Panc1 (cell line): Measurements from ENCODE around the gene LRMDA. TPM values are rescaled to one million over a fixed set of nuclear protein-coding genes. Genes with fewer than 3 reads are reported as not detected.

Experiments used
- ATAC-seq: fragments of 200-7000 bp; cut with Tn5 transposase; 2 replicates; pipeline ENCODE4 v1.9.1; 2020; ENCODE audit warnings: mild to moderate bottlenecking, moderate library complexity
- BruUV-seq: library from RNA; stranded (reverse); fragments of 400-500 nt; replicated peaks from 2 replicates; lab custom pipeline; 2021; lab: Mats Ljungman, UMichigan
- CTCF ChIA-PET: fragments of 300-600 bp; sonication (Branson Sonifier 250); formaldehyde crosslinking; loops from one replicate; lab custom pipeline; 2022; ENCODE audit warnings: antibody characterized with exemption; lab: Charles Lee
- POLR2A ChIA-PET: fragments of 300-600 bp; sonication (Branson Sonifier 250); formaldehyde crosslinking; loops from one replicate; lab custom pipeline; 2022; ENCODE audit warnings: antibody characterized with exemption; lab: Charles Lee
- DNase-seq: peaks from one replicate; pipeline ENCODE4 v3.0.0-alpha.2; 2010; ENCODE audit warnings: low read depth, low spot score
- H3K27ac ChIP-seq: 2 replicates; pipeline ENCODE4 v1.5.1; 2011; ENCODE audit warnings: mild to moderate bottlenecking, low read length, inconsistent platforms
- H3K27me3 ChIP-seq: fragments of 200-500 bp; sonication (Bioruptor generic); 2 replicates; pipeline ENCODE4 v1.6.0; 2014; ENCODE audit warnings: low read length, inconsistent platforms; ENCODE audit not compliant: control insufficient read depth, insufficient read depth
- H3K36me3 ChIP-seq: fragments of 200-500 bp; sonication (Bioruptor generic); 2 replicates; pipeline ENCODE4 v1.5.1; 2014; ENCODE audit warnings: inconsistent platforms, mild to moderate bottlenecking, low read length, moderate library complexity; ENCODE audit not compliant: control insufficient read depth, insufficient read depth
- H3K4me1 ChIP-seq: 2 replicates; pipeline ENCODE4 v1.5.1; 2011; ENCODE audit warnings: inconsistent platforms, mild to moderate bottlenecking, low read length, moderate library complexity; ENCODE audit not compliant: control insufficient read depth, insufficient read depth
- H3K4me3 ChIP-seq, 2 experiments: 2 replicates each; pipeline ENCODE4 v1.5.1; 2011 to 2012; ENCODE audit warnings: low read depth in 2 of 2, low read length in 2 of 2, mild to moderate bottlenecking in 2 of 2, inconsistent platforms in 1 of 2, moderate library complexity in 1 of 2
- H3K9me3 ChIP-seq: fragments of 200-500 bp; sonication (Bioruptor generic); 2 replicates; pipeline ENCODE4 v1.5.1; 2014; ENCODE audit warnings: low read depth, mild to moderate bottlenecking, inconsistent platforms, low read length, moderate library complexity; ENCODE audit not compliant: control insufficient read depth, insufficient read depth
- CTCF ChIP-seq: fragments of 450-650 bp; IDR thresholded peaks from 2 replicates; pipeline ENCODE4 v1.5.1; 2017; ENCODE audit warnings: mild to moderate bottlenecking
- POLR2AphosphoS5 ChIP-seq: IDR thresholded peaks from 2 replicates; pipeline ENCODE4 v1.6.1; 2012; ENCODE audit warnings: mild to moderate bottlenecking, low read depth, low read length, moderate library complexity
- REST ChIP-seq, 2 experiments: IDR thresholded peaks; 2 replicates each; pipeline ENCODE4 v1.6.1; 2011 to 2012; ENCODE audit warnings: low read depth in 2 of 2, control low read depth in 1 of 2, low read length in 1 of 2, mild to moderate bottlenecking in 1 of 2, moderate library complexity in 1 of 2; ENCODE audit not compliant: insufficient read depth in 1 of 2
- SIN3A ChIP-seq: IDR thresholded peaks from 2 replicates; pipeline ENCODE4 v1.6.1; 2012; ENCODE audit warnings: low read depth, mild to moderate bottlenecking, low read length, moderate library complexity, borderline replicate concordance; ENCODE audit not compliant: insufficient read depth
- TCF7L2 ChIP-seq: IDR thresholded peaks from 2 replicates; pipeline ENCODE4 v1.6.1; 2011; ENCODE audit warnings: mild to moderate bottlenecking, low read depth, low read length, inconsistent platforms
- in situ Hi-C: cut with HindIII; loops from 2 replicates; pipeline ENCODE4 v1.10.0; 2016; ENCODE audit warnings: low sequenced_read_pairs, low pct_unique_long_range_greater_than_20kb
- intact Hi-C: fragments of 100-400 bp; cut with micrococcal nuclease; formaldehyde crosslinking; loops from one replicate; pipeline ENCODE4 v1.10.0; 2022; ENCODE audit not compliant: unreplicated experiment
- total RNA-seq: library from RNA; stranded (reverse); gene quantifications from one replicate; pipeline ENCODE4 v1.2.1, GENCODE V29; 2021; ENCODE audit not compliant: unreplicated experiment

Gene LRMDA
- total RNA-seq, 1 experiment from 2014 or later: 1.2 TPM

GRCh38 chr10:75617485-75618155 is 186.2 kb downstream of the LRMDA start:
- TF ChIP-seq TCF7L2: no peak
- TF ChIP-seq CTCF: no peak
- TF ChIP-seq SIN3A: no peak
- no peak for TF ChIP-seq REST (IDR thresholded peaks at IDR 0.05; ENCODE audit: insufficient read depth in 1 of 2, low read depth in 2 of 2, low read length in 1 of 2)
- no peak for TF ChIP-seq POLR2AphosphoS5
- CTCF ChIA-PET: no interaction called here
- in situ Hi-C loops (no loop called here), intact Hi-C loops (no loop called here)
- POLR2A ChIA-PET: no interaction called here
- Histone ChIP-seq H3K9me3 (no peaks in the 10 kb centered on the region), H3K27ac (no peak overlapping the region), H3K36me3 (no peaks in the 10 kb centered on the region), H3K4me1 (no peaks in the 10 kb centered on the region), H3K4me3 (no peak overlapping the region), H3K27me3 (peaks cover 7% of the 10 kb centered on the region; the same call in 1 of the 2 replicates)
- DNase-seq: no peak
- BruUV-seq: no TSS peak
- no peak for ATAC-seq

- Histone ChIP-seq H3K36me3 (no peaks in the 10 kb centered on the region), H3K4me3 (no peak overlapping the region), H3K27ac (no peak overlapping the region), H3K4me1 (no peaks in the 10 kb centered on the region), H3K27me3 (peaks cover 14% of the 10 kb centered on the region; the same call in 1 of the 2 replicates), H3K9me3 (no peaks in the 10 kb centered on the region)
- intact Hi-C loops (no loop called here), in situ Hi-C loops (no loop called here)
- DNase-seq: no peak
- BruUV-seq: no TSS peak
- no peak for ATAC-seq
- TF ChIP-seq SIN3A (no peak), TCF7L2 (no peak), POLR2AphosphoS5 (no peak), REST (IDR thresholded peaks at IDR 0.05; ENCODE audit: insufficient read depth in 1 of 2, low read depth in 2 of 2, low read length in 1 of 2) (no peak), CTCF (no peak)
- POLR2A ChIA-PET: no interaction called here
- CTCF ChIA-PET: no interaction called here
These were observed 188.2 kb downstream of the LRMDA start for GRCh38 chr10:75619635-75620034.
